Muscle of arm (tissue), 14 donors: ENCODE data around the gene PITX1. TPM values are rescaled to one million over a fixed set of nuclear protein-coding genes. Genes with fewer than 3 reads are reported as not detected.
"Not testable (repeated sequence)": the region's sequence is repeated elsewhere in the genome, so short reads cannot be mapped to it uniquely, and the experiment has no call there.

Experiments
- DNase-seq: peaks from one replicate; pipeline ENCODE4 v3.0.0-alpha.2; 2013
- long read RNA-seq, 11 donors: transcript quantifications; one replicate each; lab custom pipeline, GENCODE V29; 2026
- polyA plus RNA-seq, 12 donors: library from polyadenylated mRNA; unstranded; fragments of 120-200 nt; gene quantifications; one replicate each; pipeline ENCODE4 v1.2.1, GENCODE V29; 2013; ENCODE audit not compliant: insufficient read length in 12 of 12

Gene PITX1
- 100 to 1,000 TPM in 1 of 12 donors, 10 to 100 TPM in 2, 1 to 10 TPM in 8, under 1 TPM in 1; 0.50 to 181 (median 7.4) TPM for polyA plus RNA-seq
- long read RNA-seq, donor 1, transcript PITX1-201 (3 exons, 2,406 nt) = major isoform, 7 of 8 reads
- long read RNA-seq, donor 1, partial matches to known transcripts = 0 of 8 reads
- long read RNA-seq, donor 1, other reads (novel, unspliced or antisense) = 0 of 8 reads
- long read RNA-seq, donor 2, transcript PITX1-201 (3 exons, 2,406 nt) = major isoform, 10 of 10 reads
- long read RNA-seq, donor 2, partial matches to known transcripts = 0 of 10 reads
- long read RNA-seq, donor 2, other reads (novel, unspliced or antisense) = 0 of 10 reads
- long read RNA-seq, donor 3, partial matches to known transcripts = 0 of 3 reads
- long read RNA-seq, donor 3, other reads (novel, unspliced or antisense) = 0 of 3 reads
- long read RNA-seq, donor 4, transcript PITX1-201 (3 exons, 2,406 nt) = major isoform, 5 of 5 reads
- long read RNA-seq, donor 4, partial matches to known transcripts = 0 of 5 reads
- long read RNA-seq, donor 4, other reads (novel, unspliced or antisense) = 0 of 5 reads
- long read RNA-seq, donor 5, transcript PITX1-201 (3 exons, 2,406 nt) = major isoform, 20 of 21 reads
- long read RNA-seq, donor 5, partial matches to known transcripts = 0 of 21 reads
- long read RNA-seq, donor 5, other reads (novel, unspliced or antisense) = 0 of 21 reads
- long read RNA-seq, donor 6, partial matches to known transcripts = 0 of 3 reads
- long read RNA-seq, donor 6, other reads (novel, unspliced or antisense) = 0 of 3 reads
- long read RNA-seq, donor 7 = 0 reads
- long read RNA-seq, donor 8, transcript PITX1-201 (3 exons, 2,406 nt) = major isoform, 12 of 14 reads
- long read RNA-seq, donor 8, partial matches to known transcripts = 0 of 14 reads
- long read RNA-seq, donor 8, other reads (novel, unspliced or antisense) = 0 of 14 reads
- long read RNA-seq, donor 9, partial matches to known transcripts = 0 of 2 reads
- long read RNA-seq, donor 9, other reads (novel, unspliced or antisense) = 0 of 2 reads
- long read RNA-seq, donor 10, transcript PITX1-201 (3 exons, 2,406 nt) = major isoform, 7 of 7 reads
- long read RNA-seq, donor 10, partial matches to known transcripts = 0 of 7 reads
- long read RNA-seq, donor 10, other reads (novel, unspliced or antisense) = 0 of 7 reads
- long read RNA-seq, donor 11, partial matches to known transcripts = 0 of 2 reads
- long read RNA-seq, donor 11, other reads (novel, unspliced or antisense) = 0 of 2 reads

GRCh38 chr5:135033901-135034235 lies at the start of gene PITX1:
TSS of gene PITX1 (minus strand) at chr5:135034228. CDS start at chr5:135033881, 347 bp downstream.
- no peak for DNase-seq

DNA sequence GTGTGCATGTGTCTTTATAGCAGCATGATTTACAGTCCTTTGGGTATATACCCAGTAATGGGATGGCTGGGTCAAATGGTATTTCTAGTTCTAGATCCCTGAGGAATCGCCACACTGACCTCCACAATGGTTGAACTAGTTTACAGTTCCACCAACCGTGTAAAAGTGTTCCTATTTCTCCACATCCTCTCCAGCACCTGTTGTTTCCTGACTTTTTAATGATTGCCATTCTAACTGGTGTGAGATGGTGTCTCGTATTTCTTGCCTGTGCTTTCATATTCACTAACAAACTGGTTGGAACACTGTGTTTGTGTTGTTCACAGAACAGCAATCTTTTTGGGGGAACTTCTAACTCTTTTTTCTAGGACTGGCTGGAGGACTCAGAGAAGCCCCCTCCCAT lies 49.3 kb upstream of the PITX1 start:
- not testable (repeated sequence) for DNase-seq

DNA sequence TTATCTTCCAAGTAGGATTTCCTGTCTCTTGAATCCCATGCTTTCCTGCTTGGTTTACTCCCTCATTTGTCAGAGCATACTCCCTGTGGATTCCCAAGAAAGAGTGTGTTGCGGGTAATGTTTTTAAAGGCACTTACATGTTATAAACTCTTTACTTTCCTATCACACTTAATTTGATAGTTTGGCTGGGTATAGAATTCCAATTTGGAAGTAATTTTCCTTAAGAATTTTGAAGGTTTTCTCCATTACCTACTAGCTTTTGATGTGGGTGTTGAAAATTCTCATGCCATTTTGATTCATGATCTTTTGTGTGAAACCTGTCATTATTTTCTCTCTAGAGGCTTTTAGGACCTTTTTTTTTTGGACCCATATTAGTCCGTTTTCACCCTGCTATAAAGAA lies 47.2 kb upstream of the PITX1 start:
- DNase-seq = no peak

DNA sequence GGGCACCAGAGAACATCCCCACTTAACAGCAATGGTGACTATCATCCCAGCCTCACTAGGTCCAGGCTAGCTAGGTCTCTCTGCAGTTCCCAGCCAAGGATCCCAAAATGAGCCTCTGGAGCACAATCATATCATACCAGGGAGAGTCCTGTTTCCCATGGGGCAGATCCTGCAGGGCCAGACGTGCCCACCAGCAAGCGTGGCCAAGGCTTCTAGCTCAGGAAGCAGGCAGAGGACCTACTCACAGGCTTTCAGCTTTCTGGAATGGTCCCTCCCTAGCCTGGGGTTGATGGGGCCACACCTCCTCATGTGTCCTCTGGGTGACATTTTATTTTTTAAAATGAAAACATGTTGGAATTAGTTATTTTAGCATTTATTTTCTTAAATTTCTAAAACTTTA lies 45.7 kb upstream of the PITX1 start:
- DNase-seq = no peak

DNA sequence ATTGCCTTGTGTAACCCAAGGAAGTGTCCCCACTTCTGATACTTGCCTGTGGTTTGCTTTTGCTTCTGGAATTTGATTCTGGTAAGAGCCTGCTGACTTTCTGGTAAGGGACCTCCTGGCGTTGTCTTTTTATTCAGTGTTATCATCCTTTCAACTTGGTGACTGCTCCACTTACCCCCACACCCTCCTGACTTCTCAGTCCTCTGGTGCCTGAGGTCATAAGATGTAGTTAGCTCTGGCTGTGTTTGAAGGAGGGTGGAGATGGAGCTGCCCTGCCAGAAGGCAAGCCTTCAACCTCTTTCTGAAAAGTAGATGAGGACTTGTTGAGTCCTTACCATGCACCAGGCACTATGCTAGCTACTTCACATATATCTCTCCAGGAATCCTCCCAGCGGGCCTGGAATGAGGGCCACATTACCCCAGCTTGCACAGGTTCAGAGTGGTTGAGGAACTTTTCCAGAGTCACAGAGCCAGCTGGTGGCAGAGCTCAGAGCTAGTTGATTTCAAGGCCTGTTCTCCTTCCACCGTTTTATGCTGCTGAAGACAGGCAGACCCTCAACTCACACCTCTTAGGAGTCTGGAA lies 45.2 kb upstream of the PITX1 start:
- no peak for DNase-seq

DNA sequence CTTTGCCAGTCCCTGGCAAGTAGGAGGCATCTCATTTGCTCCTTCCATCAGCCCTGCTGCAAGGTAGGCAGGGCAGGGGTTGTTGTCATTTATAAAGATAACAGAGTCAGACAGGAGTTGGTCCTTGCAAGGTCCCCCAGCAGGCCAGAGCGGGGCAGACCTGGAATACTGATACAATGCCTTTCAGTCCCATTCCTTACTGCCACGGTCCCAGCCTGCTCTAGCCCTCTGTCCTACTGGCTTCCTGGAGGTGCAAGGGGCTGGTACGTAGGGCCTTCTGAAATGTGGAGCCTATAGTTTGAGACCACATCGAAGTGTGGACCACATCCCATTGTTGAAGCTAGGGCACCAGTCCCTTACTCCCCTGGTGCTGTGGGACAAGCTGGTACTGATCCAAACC lies 42.8 kb upstream of the PITX1 start:
- DNase-seq = no peak

DNA sequence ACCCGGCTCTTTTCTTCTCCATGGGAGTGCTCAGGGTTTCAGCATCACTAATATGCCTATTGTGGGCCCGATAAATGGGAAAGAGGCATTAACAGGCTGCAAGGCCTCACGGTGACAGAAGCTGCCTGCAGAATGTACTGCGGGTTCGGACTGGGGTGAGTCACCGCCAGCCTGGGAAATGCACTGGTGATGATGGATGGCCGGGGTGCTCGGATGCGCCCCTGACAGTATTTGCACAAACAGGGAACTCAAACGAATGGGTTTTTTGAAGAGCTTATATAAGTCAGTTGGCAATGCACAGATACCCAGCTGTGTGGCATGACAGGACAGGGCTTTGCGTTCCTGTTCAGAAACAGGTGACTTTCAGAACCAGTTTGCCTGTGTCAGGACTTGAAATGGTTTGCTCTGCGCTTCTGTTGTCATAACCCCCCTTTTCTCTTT lies 42.0 kb upstream of the PITX1 start:
- DNase-seq = no peak

DNA sequence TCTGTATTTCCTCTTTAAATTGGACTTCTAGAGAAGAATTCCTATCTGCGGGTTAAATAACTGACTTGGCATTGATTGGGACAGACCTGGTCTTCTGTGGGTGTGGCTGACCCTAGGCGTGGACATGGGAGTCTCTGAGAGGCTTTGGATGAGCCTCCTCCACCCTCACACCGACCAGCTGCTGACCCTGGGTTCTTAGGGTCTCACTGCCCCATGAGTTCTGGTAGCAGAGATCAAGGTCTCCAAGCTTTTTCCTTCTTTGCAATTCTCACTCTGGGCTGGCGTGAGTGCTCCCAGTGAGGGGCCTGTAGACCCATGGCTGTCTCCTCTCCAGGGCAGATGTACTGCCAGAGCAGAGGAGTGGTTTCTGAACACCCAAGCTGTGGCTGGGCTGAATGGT lies 41.6 kb upstream of the PITX1 start:
- no peak for DNase-seq

- DNase-seq = no peak
Measured at GRCh38 chr5:135073761-135074345, 39.8 kb upstream of the PITX1 start.

- DNase-seq = no peak
Measured at GRCh38 chr5:135072387-135073281, 38.6 kb upstream of the PITX1 start.

DNA sequence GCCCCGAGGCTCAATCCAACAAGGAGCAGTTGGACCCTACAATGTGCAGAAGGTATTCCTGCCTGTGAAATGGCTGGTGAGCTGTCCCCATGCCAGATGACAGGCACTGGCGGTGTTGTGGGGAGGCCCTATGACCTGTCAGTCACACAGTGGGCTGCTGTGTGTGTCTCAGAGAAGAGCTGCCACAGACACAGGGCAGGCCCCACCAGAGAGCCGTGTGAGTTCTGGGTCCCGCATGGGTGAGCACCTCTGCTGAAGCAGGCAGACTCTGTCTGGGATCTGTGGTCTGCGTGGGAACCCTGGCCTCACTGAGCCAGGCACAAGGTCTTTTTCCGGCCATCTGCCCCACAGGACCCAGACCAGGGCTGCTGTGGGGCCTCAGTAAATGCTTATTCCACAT lies 37.3 kb upstream of the PITX1 start:
- DNase-seq = no peak

GRCh38 chr5:135069895-135070657 lies 36.0 kb upstream of the PITX1 start:
- DNase-seq = no peak

- DNase-seq = no peak
Measured at GRCh38 chr5:135069016-135069770, 35.2 kb upstream of the PITX1 start.

GRCh38 chr5:135067587-135067986 lies 33.6 kb upstream of the PITX1 start:
- no peak for DNase-seq

GRCh38 chr5:135066781-135067180 lies 32.8 kb upstream of the PITX1 start:
- no peak for DNase-seq

DNA sequence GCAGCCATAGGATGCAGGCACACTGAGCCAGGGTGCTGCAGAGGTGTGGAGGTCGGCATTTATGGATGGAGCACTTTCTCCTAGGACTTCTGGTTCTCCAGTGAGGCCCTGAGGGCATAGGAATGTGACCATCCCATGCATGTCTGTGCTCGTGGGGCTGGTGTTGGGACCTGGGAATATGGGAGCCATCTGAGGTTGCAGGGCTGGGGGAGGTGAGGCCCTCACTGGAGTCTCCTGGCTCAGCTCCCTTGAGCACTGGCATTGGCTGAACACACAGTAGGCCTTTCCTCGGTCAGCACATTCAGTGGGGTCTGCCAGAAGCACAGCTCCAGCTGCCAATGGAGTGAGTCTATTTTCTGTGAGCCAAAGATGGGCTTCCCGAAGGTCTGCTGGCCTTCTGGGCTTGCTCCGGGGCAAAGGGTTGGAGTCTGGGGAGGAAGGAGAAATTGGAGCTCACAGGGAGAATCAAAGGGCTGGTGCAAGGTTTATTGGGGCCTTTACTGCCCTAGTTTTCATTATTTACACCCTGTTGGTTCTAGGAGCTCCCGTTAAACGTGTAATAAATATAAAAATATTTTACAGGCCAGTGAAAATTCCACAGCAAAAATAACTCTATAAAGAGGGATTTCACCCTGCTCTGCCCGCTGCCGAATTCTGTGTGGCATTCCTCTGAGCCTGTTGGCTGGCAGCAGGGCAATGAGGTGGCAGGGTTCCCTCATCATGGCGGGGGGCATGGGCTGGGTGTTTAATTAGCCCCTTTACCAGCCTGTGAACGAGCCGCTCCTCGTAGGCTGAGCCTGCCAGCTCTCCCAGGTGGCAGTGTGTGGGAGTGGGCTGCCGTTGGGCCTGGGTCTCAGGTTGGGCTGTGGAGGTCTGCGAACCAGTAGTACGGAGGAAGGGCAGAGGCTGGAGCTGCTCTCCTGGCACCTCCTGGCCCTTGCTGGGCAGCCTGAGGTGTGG lies 31.6 kb upstream of the PITX1 start:
- DNase-seq = no peak

DNA sequence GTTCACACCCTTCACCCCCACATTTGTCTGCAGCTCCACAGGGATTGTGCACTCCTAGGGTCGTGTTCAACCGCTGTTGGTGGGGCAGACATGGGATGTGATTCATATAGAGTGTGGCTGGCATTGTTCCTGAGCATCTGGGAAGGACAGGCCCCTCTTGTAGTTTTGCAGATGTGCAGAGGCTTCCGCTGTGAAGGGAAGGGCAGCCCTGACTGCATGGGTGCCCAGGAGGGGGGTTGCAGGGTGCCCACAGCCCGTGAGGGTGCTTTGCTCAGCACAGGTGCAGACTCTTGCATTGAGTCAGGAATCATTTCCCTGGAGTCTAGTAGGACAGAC lies 30.2 kb upstream of the PITX1 start:
- no peak for DNase-seq
